Cerebellar cortex (tissue), 1 donor: ENCODE measurements around the gene MRPL18.
"Not testable (repeated sequence)": the region's sequence is repeated elsewhere in the genome, so short reads cannot be mapped to it uniquely, and the experiment has no call there.

Experiments
- DNase-seq: peaks from one replicate; pipeline ENCODE4 v3.0.0-alpha.2; 2015; ENCODE audit warnings: low spot score

The MRPL18 gene

GRCh38 chr6:159777240-159777904 is 12.9 kb upstream of the MRPL18 start:
- DNase-seq, result no peak

GRCh38 chr6:159778131-159778530 is 12.1 kb upstream of the MRPL18 start:
- no peak for DNase-seq

GRCh38 chr6:159778542-159779103 is 11.6 kb upstream of the MRPL18 start:
- DNase-seq, result no peak

- DNase-seq, result no peak
Observed at GRCh38 chr6:159788276-159788675, 2.0 kb upstream of the MRPL18 start.

GRCh38 chr6:159788753-159789376 is 1.4 kb upstream of the MRPL18 start:
- DNase-seq, result no peak

- peak; percentile 100 for DNase-seq
Observed at GRCh38 chr6:159789377-159790148, 704 bp upstream of the MRPL18 start, which contains the start of gene TCP1. Gene TCP1, minus strand, starts transcription at chr6:159789602. Its CDS starts 134 bp downstream, at chr6:159789468.

- no peak for DNase-seq
Observed at GRCh38 chr6:159790956-159791598, 810 bp downstream of the MRPL18 start.

GRCh38 chr6:159794976-159795375 is 4.7 kb downstream of the MRPL18 start:
- DNase-seq, result not testable (repeated sequence)

GRCh38 chr6:159797554-159797953 is 7.3 kb downstream of the MRPL18 start:
- no peak for DNase-seq

- DNase-seq, result no peak
Observed at GRCh38 chr6:159800141-159800865, 10.0 kb downstream of the MRPL18 start, which contains the start of gene PNLDC1. Gene PNLDC1, plus strand, starts transcription at chr6:159800276. Its CDS starts 32 bp downstream, at chr6:159800308.

GRCh38 chr6:159801935-159802334 is 11.7 kb downstream of the MRPL18 start:
- DNase-seq, result no peak

- DNase-seq, result no peak
Observed at GRCh38 chr6:159804504-159804903, 14.2 kb downstream of the MRPL18 start.

- no peak for DNase-seq
Observed at GRCh38 chr6:159805440-159806020, 15.3 kb downstream of the MRPL18 start.

GRCh38 chr6:159806021-159806458 is 15.8 kb downstream of the MRPL18 start:
- DNase-seq, result no peak

- DNase-seq, result no peak
Observed at GRCh38 chr6:159807150-159807858, 17.0 kb downstream of the MRPL18 start.

- no peak for DNase-seq
Observed at GRCh38 chr6:159808647-159809046, 18.4 kb downstream of the MRPL18 start.

GRCh38 chr6:159809149-159809548 is 18.9 kb downstream of the MRPL18 start:
- no peak for DNase-seq

- DNase-seq, result no peak
Observed at GRCh38 chr6:159813781-159814180, 23.5 kb downstream of the MRPL18 start.

- no peak for DNase-seq
Observed at GRCh38 chr6:159815410-159815809, 25.1 kb downstream of the MRPL18 start.

- DNase-seq, result not testable (repeated sequence)
Observed at GRCh38 chr6:159816775-159817174, 26.5 kb downstream of the MRPL18 start.
